HepG2 (cell line): ENCODE measurements around the gene PLEKHA6. TPM values are rescaled to one million over a fixed set of nuclear protein-coding genes. Genes with fewer than 3 reads are reported as not detected.
A peak's percentile ranks its signal among the peaks of the same experiment; 100 is the strongest.

Experiments used
- BRD4 ChIP-seq: sonication (generic); formaldehyde crosslinking; IDR thresholded peaks from 2 replicates; pipeline ENCODE4 v1.4.0; 2020; ENCODE audit warnings: missing genetic modification reagents
- CAMTA2 ChIP-seq: sonication (generic); formaldehyde crosslinking; IDR thresholded peaks from 2 replicates; pipeline ENCODE4 v1.4.0; 2020; ENCODE audit warnings: mild to moderate bottlenecking, missing genetic modification reagents, borderline replicate concordance
- CEBPG ChIP-seq: IDR thresholded peaks from 2 replicates; pipeline ENCODE4 v1.6.1; 2016
- FOSL2 ChIP-seq: sonication (generic); formaldehyde crosslinking; IDR thresholded peaks from 2 replicates; pipeline ENCODE4 v1.4.0; 2020; ENCODE audit warnings: missing genetic modification reagents
- GFI1 ChIP-seq: sonication (generic); formaldehyde crosslinking; IDR thresholded peaks from 2 replicates; pipeline ENCODE4 v1.5.0; 2020; ENCODE audit warnings: missing genetic modification reagents, mild to moderate bottlenecking, borderline replicate concordance
- GMEB1 ChIP-seq: sonication (generic); formaldehyde crosslinking; IDR thresholded peaks from 2 replicates; pipeline ENCODE4 v1.5.1; 2020; ENCODE audit warnings: missing genetic modification reagents, mild to moderate bottlenecking, borderline replicate concordance
- KDM5B ChIP-seq: sonication (generic); formaldehyde crosslinking; IDR thresholded peaks from 2 replicates; pipeline ENCODE4 v1.4.0; 2020; ENCODE audit warnings: missing genetic modification reagents, mild to moderate bottlenecking, borderline replicate concordance
- MZF1 ChIP-seq: sonication (generic); formaldehyde crosslinking; IDR thresholded peaks from 2 replicates; pipeline ENCODE4 v1.8.1; 2023; ENCODE audit warnings: mild to moderate bottlenecking, missing genetic modification reagents, borderline replicate concordance
- POGK ChIP-seq: sonication (generic); formaldehyde crosslinking; conservative IDR thresholded peaks from 2 replicates; pipeline ENCODE4 v1.8.0; 2022; ENCODE audit warnings: mild to moderate bottlenecking, moderate library complexity, missing genetic modification reagents
- POLR2AphosphoS2 ChIP-seq: IDR thresholded peaks from 2 replicates; pipeline ENCODE4 v1.6.1; 2011; ENCODE audit warnings: low read depth, low read length, improper control_type of control experiment
- RBM22 ChIP-seq: fragments of 200-400 bp; formaldehyde crosslinking; optimal IDR thresholded peaks from 2 replicates; pipeline ENCODE3; 2017; ENCODE audit warnings: mild to moderate bottlenecking, low read length, moderate library complexity
- REL ChIP-seq: sonication (generic); formaldehyde crosslinking; conservative IDR thresholded peaks from 2 replicates; pipeline ENCODE4 v1.8.0; 2022; ENCODE audit warnings: mild to moderate bottlenecking, missing genetic modification reagents, moderate library complexity
- SALL2 ChIP-seq: sonication (generic); formaldehyde crosslinking; IDR thresholded peaks from 2 replicates; pipeline ENCODE4 v1.8.1; 2023; ENCODE audit warnings: mild to moderate bottlenecking, missing genetic modification reagents, inconsistent platforms
- SMAD1 ChIP-seq: sonication (generic); formaldehyde crosslinking; IDR thresholded peaks from 2 replicates; pipeline ENCODE4 v1.4.0; 2020; ENCODE audit warnings: missing genetic modification reagents, low read depth, mild to moderate bottlenecking, borderline replicate concordance
- SMYD3 ChIP-seq: sonication (generic); formaldehyde crosslinking; IDR thresholded peaks from 2 replicates; pipeline ENCODE4 v1.8.1; 2023; ENCODE audit warnings: mild to moderate bottlenecking, missing genetic modification reagents
- TBX2 ChIP-seq: sonication (generic); formaldehyde crosslinking; IDR thresholded peaks from 2 replicates; pipeline ENCODE4 v1.5.0; 2020; ENCODE audit warnings: missing genetic modification reagents, mild to moderate bottlenecking, borderline replicate concordance
- TBX3 ChIP-seq: fragments of 450-650 bp; IDR thresholded peaks from 2 replicates; pipeline ENCODE4 v1.6.1; 2017; ENCODE audit warnings: antibody characterized with exemption, mild to moderate bottlenecking, inconsistent platforms, borderline replicate concordance
- ZNF33B ChIP-seq: sonication (generic); formaldehyde crosslinking; IDR thresholded peaks from 2 replicates; pipeline ENCODE4 v1.5.1; 2020; ENCODE audit warnings: mild to moderate bottlenecking, missing genetic modification reagents
- ZNF362 ChIP-seq: sonication (generic); formaldehyde crosslinking; IDR thresholded peaks from 2 replicates; pipeline ENCODE4 v1.4.0; 2020; ENCODE audit warnings: missing genetic modification reagents, mild to moderate bottlenecking, borderline replicate concordance
- ZNF431 ChIP-seq: sonication (generic); formaldehyde crosslinking; IDR thresholded peaks from 2 replicates; pipeline ENCODE4 v1.9.0; 2022; ENCODE audit warnings: missing genetic modification reagents, low read depth, mild to moderate bottlenecking, borderline replicate concordance
- ZNF563 ChIP-seq: sonication (generic); formaldehyde crosslinking; IDR thresholded peaks from 2 replicates; pipeline ENCODE4 v1.8.0; 2022; ENCODE audit warnings: mild to moderate bottlenecking, moderate library complexity, missing genetic modification reagents
- ZNF574 ChIP-seq: sonication (generic); formaldehyde crosslinking; IDR thresholded peaks from 2 replicates; pipeline ENCODE4 v1.4.0; 2020; ENCODE audit warnings: missing genetic modification reagents
- ZNF878 ChIP-seq: sonication (generic); formaldehyde crosslinking; IDR thresholded peaks from 2 replicates; pipeline ENCODE4 v1.8.1; 2023; ENCODE audit warnings: mild to moderate bottlenecking, missing genetic modification reagents, moderate library complexity
- ZSCAN31 ChIP-seq: sonication (generic); formaldehyde crosslinking; IDR thresholded peaks from 2 replicates; pipeline ENCODE4 v1.5.0; 2020; ENCODE audit warnings: low read depth, mild to moderate bottlenecking, missing genetic modification reagents
- polyA plus RNA-seq, 8 experiments: library from polyadenylated mRNA; depleted of rRNA in 3 of 8; stranded (reverse) in 7 of 8; unstranded in 1 of 8; fragments of >200 nt; fragmentation: Illumina TruSeq in 4 of 8; extraction: Trizol in 4 of 8; gene quantifications; 2 replicates each; pipeline versions ENCODE4 v1.2.1 to v1.2.3, GENCODE V29; 2011 to 2016; ENCODE audit warnings: low read depth in 4 of 8, missing spikeins in 1 of 8, mixed read lengths in 1 of 8; ENCODE audit not compliant: insufficient read depth in 1 of 8
- total RNA-seq, 5 experiments: library from RNA; depleted of rRNA; stranded (reverse); fragments of >200 nt; fragmentation: Illumina TruSeq; extraction: Trizol; gene quantifications; 2 replicates each; pipeline ENCODE4 v1.2.3, GENCODE V29; 2016; ENCODE audit warnings: low read depth in 1 of 5

Gene PLEKHA6
- total and polyA plus RNA-seq, 2 of the 13 experiments (the other 11 are each of a cell fraction or from before 2014, with no cell fraction given), result 5.3 to 11.4 TPM

- TF ChIP-seq MZF1 (CRISPR knock-in tag), result no peak
- TF ChIP-seq KDM5B (CRISPR knock-in tag), result peak; percentile 73; the same call in 1 of the 2 replicates
- no peak for TF ChIP-seq CAMTA2 (CRISPR knock-in tag)
- TF ChIP-seq ZNF431, result no peak
- peak; percentile 13; the same call in 1 of the 2 replicates for TF ChIP-seq ZNF574 (CRISPR knock-in tag)
- peak; percentile 93 for TF ChIP-seq GFI1 (CRISPR knock-in tag)
- no peak for TF ChIP-seq ZNF33B (CRISPR knock-in tag)
- no peak for TF ChIP-seq BRD4
- TF ChIP-seq POLR2AphosphoS2, result no peak
- TF ChIP-seq TBX3, result no peak
- TF ChIP-seq ZNF878 (CRISPR knock-in tag), result no peak
- TF ChIP-seq ZNF563 (CRISPR knock-in tag), result 0 out of 2 replicates have a peak, but pooled peaks have one; percentile 24
- TF ChIP-seq REL, result no peak
- no peak for TF ChIP-seq SALL2 (CRISPR knock-in tag)
- TF ChIP-seq CEBPG, result peak; percentile 74
- TF ChIP-seq FOSL2, result peak; percentile 60
- no peak for TF ChIP-seq ZNF362 (CRISPR knock-in tag)
- no peak for TF ChIP-seq SMYD3 (CRISPR knock-in tag)
- no peak for TF ChIP-seq RBM22
- TF ChIP-seq GMEB1, result no peak
- TF ChIP-seq POGK (CRISPR knock-in tag), result no peak
- no peak; the same call in 1 of the 2 replicates for TF ChIP-seq SMAD1 (CRISPR knock-in tag)
- TF ChIP-seq ZSCAN31 (CRISPR knock-in tag), result no peak
- peak; percentile 78 for TF ChIP-seq TBX2 (CRISPR knock-in tag)
These were observed 93.2 kb downstream of the PLEKHA6 start (continued) for GRCh38 chr1:204266504-204267034.
